AG04450 (cell line): ENCODE measurements around the gene SPRED2. TPM values are rescaled to one million over a fixed set of nuclear protein-coding genes. Genes with fewer than 3 reads are reported as not detected.

Source experiments
- CTCF ChIA-PET: fragments of 300-600, 350-600 bp; formaldehyde crosslinking; extraction: SDS; loops from one replicate; lab custom pipeline; 2022; ENCODE audit warnings: antibody characterized with exemption, inconsistent platforms; lab: Charles Lee
- POLR2A ChIA-PET: fragments of 350-600 bp; formaldehyde crosslinking; extraction: SDS; loops from one replicate; lab custom pipeline; 2021; ENCODE audit warnings: antibody characterized with exemption, inconsistent platforms; lab: Yijun Ruan, JAX
- DNase-seq: peaks from one replicate; pipeline ENCODE4 v3.0.0-alpha.2; 2011; ENCODE audit warnings: low read depth, low spot score
- H3K27ac ChIP-seq: one replicate; pipeline ENCODE4 v1.5.1; 2012; ENCODE audit warnings: low read depth, low read length, control low read depth
- H3K27me3 ChIP-seq: one replicate; pipeline ENCODE4 v1.6.0; 2012; ENCODE audit warnings: low read length; ENCODE audit not compliant: control insufficient read depth, insufficient read depth
- H3K4me3 ChIP-seq: 2 replicates; pipeline ENCODE4 v1.5.1; 2011; ENCODE audit warnings: mild to moderate bottlenecking, low read depth, low read length, control low read depth
- H3K9me3 ChIP-seq: 2 replicates; pipeline ENCODE4 v1.5.1; 2012; ENCODE audit warnings: low read length; ENCODE audit not compliant: control insufficient read depth, insufficient read depth
- polyA plus RNA-seq: library from polyadenylated mRNA; depleted of rRNA; stranded (reverse); fragments of >200 nt; gene quantifications from 2 replicates; pipeline ENCODE4 v1.2.3, GENCODE V29; 2011
- TF ChIP-seq, protein P1 (sequence below): IDR thresholded peaks from 2 replicates; pipeline ENCODE4 v1.5.1; 2011; ENCODE audit warnings: low read depth, low read length, control low read depth, inconsistent platforms

SPRED2 gene
- polyA plus RNA-seq, 1 experiment, result 18.6 TPM

DNA sequence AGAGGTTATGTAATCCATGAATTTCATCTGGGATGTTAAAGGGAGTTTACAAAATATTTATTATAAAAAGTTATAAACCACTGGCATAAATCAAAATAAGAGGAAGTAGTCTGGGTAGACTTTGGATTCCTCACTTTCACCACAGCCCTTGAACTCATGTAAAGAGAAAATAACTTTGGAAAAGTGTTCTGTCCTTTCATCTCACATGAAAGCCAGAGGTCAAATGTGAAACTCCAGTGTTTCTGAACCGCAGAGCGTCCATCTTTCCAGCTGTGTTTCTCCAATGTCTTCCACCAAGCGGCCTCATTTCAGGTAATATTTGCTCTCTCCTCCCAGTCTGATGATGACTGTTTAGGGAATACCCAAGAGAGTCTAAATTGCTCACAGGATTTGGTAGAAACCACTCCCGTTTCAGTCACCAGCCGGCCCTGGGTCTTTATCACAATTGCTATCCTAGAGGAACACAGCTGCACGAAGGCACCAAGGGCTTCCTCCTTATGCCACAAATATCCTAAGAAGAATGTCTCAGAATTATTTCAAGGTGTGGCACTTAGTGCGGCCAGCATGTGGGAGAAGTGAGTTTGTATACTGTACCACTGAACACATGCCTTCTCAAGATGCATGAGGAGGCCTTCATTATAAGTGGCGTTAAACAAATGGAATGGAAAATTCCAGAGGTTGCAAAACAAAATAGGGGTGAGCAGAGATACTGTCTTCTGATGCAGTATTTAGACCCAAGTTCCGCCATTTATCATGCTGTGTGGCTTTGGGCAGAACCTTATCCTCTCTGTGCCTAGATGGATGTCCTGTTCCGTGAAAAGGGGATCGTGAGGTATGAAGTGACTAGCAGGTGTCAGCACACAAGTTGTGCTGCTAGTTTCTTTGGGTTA is 140.9 kb downstream of the SPRED2 start:
- TF ChIP-seq, protein P1, sequence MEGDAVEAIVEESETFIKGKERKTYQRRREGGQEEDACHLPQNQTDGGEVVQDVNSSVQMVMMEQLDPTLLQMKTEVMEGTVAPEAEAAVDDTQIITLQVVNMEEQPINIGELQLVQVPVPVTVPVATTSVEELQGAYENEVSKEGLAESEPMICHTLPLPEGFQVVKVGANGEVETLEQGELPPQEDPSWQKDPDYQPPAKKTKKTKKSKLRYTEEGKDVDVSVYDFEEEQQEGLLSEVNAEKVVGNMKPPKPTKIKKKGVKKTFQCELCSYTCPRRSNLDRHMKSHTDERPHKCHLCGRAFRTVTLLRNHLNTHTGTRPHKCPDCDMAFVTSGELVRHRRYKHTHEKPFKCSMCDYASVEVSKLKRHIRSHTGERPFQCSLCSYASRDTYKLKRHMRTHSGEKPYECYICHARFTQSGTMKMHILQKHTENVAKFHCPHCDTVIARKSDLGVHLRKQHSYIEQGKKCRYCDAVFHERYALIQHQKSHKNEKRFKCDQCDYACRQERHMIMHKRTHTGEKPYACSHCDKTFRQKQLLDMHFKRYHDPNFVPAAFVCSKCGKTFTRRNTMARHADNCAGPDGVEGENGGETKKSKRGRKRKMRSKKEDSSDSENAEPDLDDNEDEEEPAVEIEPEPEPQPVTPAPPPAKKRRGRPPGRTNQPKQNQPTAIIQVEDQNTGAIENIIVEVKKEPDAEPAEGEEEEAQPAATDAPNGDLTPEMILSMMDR, result no peak
- POLR2A ChIA-PET, result no interaction called here
- Histone ChIP-seq H3K27me3 (no peaks in the 10 kb centered on the region), H3K27ac (no peak overlapping the region), H3K9me3 (no peaks in the 10 kb centered on the region; the same call in 1 of the 2 replicates), H3K4me3 (no peak overlapping the region)
- CTCF ChIA-PET, result no interaction called here
- DNase-seq, result no peak

DNA sequence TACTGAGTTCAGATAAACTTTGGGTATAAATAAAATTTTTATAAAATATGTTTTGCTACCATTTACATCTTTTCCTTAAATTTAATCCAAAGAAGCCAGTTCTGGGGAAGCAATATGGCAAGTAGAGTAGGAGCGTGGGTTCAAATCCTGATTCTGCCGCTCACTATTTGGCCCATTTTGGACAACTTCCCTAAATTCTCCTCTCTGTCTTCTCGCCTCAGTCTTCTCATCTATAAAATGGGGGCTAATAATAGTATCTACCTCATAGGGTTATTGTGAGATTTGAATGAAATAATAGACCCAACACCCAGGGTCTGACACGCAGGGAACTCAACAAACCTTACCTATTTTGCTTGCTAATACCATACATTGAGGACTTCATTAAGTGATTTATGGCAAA is 145.0 kb downstream of the SPRED2 start:
- H3K4me3 ChIP-seq, result no peak overlapping the region
- TF ChIP-seq, protein P1, result no peak
- H3K27me3 ChIP-seq, result no peaks in the 10 kb centered on the region
- ChIA-PET CTCF (no interaction called here), POLR2A (interaction anchor here (0.5 kb wide), 1 partner anchor 14 kb away, joined by 3 read pairs; no protein-coding TSS in a partner anchor)
- no peaks in the 10 kb centered on the region; the same call in 1 of the 2 replicates for H3K9me3 ChIP-seq
- H3K27ac ChIP-seq, result no peak overlapping the region
- DNase-seq, result no peak

DNA sequence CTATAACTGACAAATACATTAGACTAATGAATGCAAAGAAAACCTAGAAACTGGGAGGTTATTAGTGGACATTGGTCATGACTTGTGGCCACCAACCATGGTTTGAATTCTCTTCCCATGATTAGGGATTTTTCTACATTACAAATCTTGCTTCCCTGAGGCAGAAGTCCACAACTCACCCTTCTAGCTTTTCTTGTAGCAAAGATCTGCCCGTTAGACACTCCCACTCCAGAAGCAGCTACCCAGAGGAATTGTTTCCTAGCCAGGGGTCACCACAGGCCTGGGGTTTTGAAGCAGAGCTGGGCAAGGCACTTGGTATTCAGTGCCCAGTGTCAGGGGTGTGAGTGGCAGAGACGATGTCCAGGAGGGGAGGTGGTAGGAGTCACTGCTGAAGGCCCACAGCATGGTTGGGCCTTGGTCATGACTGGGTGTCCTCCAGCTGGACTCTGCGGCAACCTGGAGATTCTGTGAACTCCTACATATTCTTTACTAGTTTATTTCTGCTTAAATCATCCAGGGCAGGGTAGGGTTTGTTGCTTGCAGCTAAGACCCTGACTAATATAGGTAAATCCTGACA is 149.8 kb downstream of the SPRED2 start:
- TF ChIP-seq, protein P1, result no peak
- H3K27ac ChIP-seq, result no peak overlapping the region
- H3K9me3 ChIP-seq, result no peaks in the 10 kb centered on the region
- ChIA-PET POLR2A (interaction anchor here (0.5 kb wide), 1 partner anchor 39 kb away, joined by 8 read pairs; no protein-coding TSS in a partner anchor), CTCF (interaction anchor here (1.1 to 1.5 kb wide), 3 partner anchors 17 to 272 kb away, joined by 3 to 6 read pairs (median 4); no protein-coding TSS in a partner anchor)
- DNase-seq, result no peak
- H3K27me3 ChIP-seq, result no peaks in the 10 kb centered on the region
- H3K4me3 ChIP-seq, result no peak overlapping the region

DNA sequence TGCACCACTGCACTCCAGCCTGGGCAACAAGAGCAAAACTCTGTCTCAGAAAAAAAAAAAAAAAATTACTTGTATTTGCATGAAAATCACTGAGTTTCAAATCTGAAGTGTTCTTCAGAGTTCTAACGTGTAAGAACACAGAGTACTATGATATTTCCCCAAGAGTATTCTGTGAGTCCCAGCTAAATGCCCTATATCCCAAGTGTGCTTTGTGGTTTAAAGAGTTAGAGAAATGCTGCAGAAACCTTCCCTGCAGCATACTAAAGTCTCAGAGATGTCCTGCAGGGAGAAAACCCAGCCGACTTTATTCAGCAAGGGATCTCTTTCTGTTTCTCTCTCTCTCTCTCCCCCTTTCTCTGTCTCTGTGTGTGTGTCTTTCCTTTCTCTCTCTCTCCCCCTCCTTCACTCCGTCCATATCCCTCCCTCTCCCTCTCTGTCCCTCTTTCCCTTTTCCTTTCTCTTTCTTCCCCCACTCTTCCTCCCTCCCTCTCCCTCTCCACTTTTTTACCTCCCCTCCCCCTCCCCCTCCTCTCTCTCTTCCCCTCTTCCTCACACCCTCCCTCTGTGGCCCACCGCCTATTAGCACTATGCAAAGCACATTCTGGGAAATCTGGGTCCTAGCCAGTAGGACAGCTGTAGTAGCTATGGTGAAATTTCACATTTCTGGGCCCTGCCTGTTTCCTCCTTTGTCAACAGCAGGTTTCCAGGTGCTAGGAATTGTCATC is 150.6 kb downstream of the SPRED2 start:
- POLR2A ChIA-PET, result interaction anchor here (0.5 kb wide), 1 partner anchor 40 kb away, joined by 8 read pairs; no protein-coding TSS in a partner anchor
- DNase-seq, result no peak
- TF ChIP-seq, protein P1, result no peak
- CTCF ChIA-PET, result interaction anchor here (0.6 to 1.1 kb wide), 2 partner anchors 272 to 285 kb away, joined by 3 to 4 read pairs; no protein-coding TSS in a partner anchor
- Histone ChIP-seq H3K27me3 (no peaks in the 10 kb centered on the region), H3K9me3 (no peaks in the 10 kb centered on the region), H3K27ac (no peak overlapping the region), H3K4me3 (no peak overlapping the region)
